HEK293 (cell line): ENCODE data around the gene CFI.

Source experiments
- CTCF ChIA-PET: fragments of 350-600 bp; formaldehyde crosslinking; extraction: SDS; loops from one replicate; lab custom pipeline; 2021; ENCODE audit warnings: antibody characterized with exemption; lab: Yijun Ruan, JAX
- POLR2A ChIA-PET: fragments of 300-600 bp; formaldehyde crosslinking; extraction: SDS; loops from one replicate; lab custom pipeline; 2020; ENCODE audit warnings: antibody characterized with exemption, inconsistent platforms; lab: Yijun Ruan, JAX
- H3K27ac ChIP-seq: fragments of 200-500 bp; sonication (Bioruptor generic); 2 replicates; pipeline ENCODE4 v1.5.1; 2014; ENCODE audit warnings: low read depth, low read length, control low read depth, inconsistent platforms; ENCODE audit errors: extremely low read depth
- H3K36me3 ChIP-seq, 2 experiments: fragments of 200-500 bp in 1 of 2; sonication (Bioruptor generic) in 1 of 2; 1 replicate in 1 of 2; 2 replicates in 1 of 2; pipeline ENCODE4 v1.5.1; 2014 to 2017; ENCODE audit warnings: inconsistent platforms in 2 of 2, low read length in 2 of 2; ENCODE audit not compliant: control insufficient read depth in 2 of 2, insufficient read depth in 1 of 2
- H3K4me1 ChIP-seq: fragments of 200-500 bp; sonication (Bioruptor generic); 2 replicates; pipeline ENCODE4 v1.5.1; 2014; ENCODE audit warnings: mild to moderate bottlenecking, low read length, inconsistent platforms; ENCODE audit not compliant: control insufficient read depth, insufficient read depth
- H3K4me3 ChIP-seq: 2 replicates; pipeline ENCODE4 v1.5.1; 2011; ENCODE audit warnings: low read depth, mild to moderate bottlenecking, control low read depth, low read length, moderate library complexity
- H3K9me3 ChIP-seq: fragments of 200-500 bp; sonication (Bioruptor generic); 2 replicates; pipeline ENCODE4 v1.5.1; 2014; ENCODE audit warnings: low read depth, low read length, inconsistent platforms; ENCODE audit not compliant: control insufficient read depth, insufficient read depth
- BCL11B ChIP-seq: fragments of 450-650 bp; formaldehyde crosslinking; IDR thresholded peaks from 2 replicates; pipeline ENCODE4 v1.5.1; 2016; ENCODE audit warnings: low read depth, missing biosample characterization, missing genetic modification characterization
- GLI4 ChIP-seq: fragments of 450-650 bp; formaldehyde crosslinking; IDR thresholded peaks from 2 replicates; pipeline ENCODE4 v1.5.1; 2016; ENCODE audit warnings: missing biosample characterization, missing genetic modification characterization
- INSM2 ChIP-seq: fragments of 450-650 bp; formaldehyde crosslinking; IDR thresholded peaks from 2 replicates; pipeline ENCODE4 v1.5.1; 2016; ENCODE audit warnings: missing biosample characterization, missing genetic modification characterization
- KLF10 ChIP-seq: fragments of 450-650 bp; IDR thresholded peaks from 2 replicates; pipeline ENCODE4 v1.5.1; 2018; ENCODE audit warnings: missing biosample characterization, mild to moderate bottlenecking, missing genetic modification characterization
- MEIS1 ChIP-seq: sonication (generic); formaldehyde crosslinking; IDR thresholded peaks from 2 replicates; pipeline ENCODE4 v1.8.1; 2022; ENCODE audit warnings: missing genetic modification reagents, mild to moderate bottlenecking, borderline replicate concordance
- SP7 ChIP-seq: fragments of 450-650 bp; formaldehyde crosslinking; IDR thresholded peaks from 2 replicates; pipeline ENCODE4 v1.5.1; 2016; ENCODE audit warnings: missing biosample characterization, missing genetic modification characterization
- YY2 ChIP-seq: fragments of 450-650 bp; formaldehyde crosslinking; IDR thresholded peaks from 2 replicates; pipeline ENCODE4 v1.5.1; 2016; ENCODE audit warnings: missing biosample characterization, missing genetic modification characterization
- ZEB2 ChIP-seq: fragments of 450-650 bp; formaldehyde crosslinking; IDR thresholded peaks from 2 replicates; pipeline ENCODE4 v1.5.1; 2016; ENCODE audit warnings: missing biosample characterization, missing genetic modification characterization
- ZFP3 ChIP-seq: fragments of 450-650 bp; formaldehyde crosslinking; IDR thresholded peaks from 2 replicates; pipeline ENCODE4 v1.5.1; 2016; ENCODE audit warnings: low read depth, missing biosample characterization, missing genetic modification characterization
- ZFP37 ChIP-seq: fragments of 450-650 bp; formaldehyde crosslinking; IDR thresholded peaks from 2 replicates; pipeline ENCODE4 v1.5.1; 2016; ENCODE audit warnings: missing biosample characterization, missing genetic modification characterization
- ZNF2 ChIP-seq: fragments of 450-650 bp; formaldehyde crosslinking; IDR thresholded peaks from 2 replicates; pipeline ENCODE4 v1.5.1; 2016; ENCODE audit warnings: missing biosample characterization, missing genetic modification characterization
- ZNF202 ChIP-seq: fragments of 450-650 bp; formaldehyde crosslinking; IDR thresholded peaks from 2 replicates; pipeline ENCODE4 v1.5.1; 2016; ENCODE audit warnings: missing biosample characterization, missing genetic modification characterization, borderline replicate concordance
- ZNF211 ChIP-seq: fragments of 450-650 bp; formaldehyde crosslinking; IDR thresholded peaks from 2 replicates; pipeline ENCODE4 v1.5.1; 2016; ENCODE audit warnings: low read depth, missing biosample characterization, missing genetic modification characterization
- ZNF23 ChIP-seq: fragments of 450-650 bp; formaldehyde crosslinking; IDR thresholded peaks from 2 replicates; pipeline ENCODE4 v1.5.1; 2016; ENCODE audit warnings: missing biosample characterization, missing genetic modification characterization, borderline replicate concordance
- ZNF621 ChIP-seq: fragments of 450-650 bp; formaldehyde crosslinking; IDR thresholded peaks from 2 replicates; pipeline ENCODE4 v1.5.1; 2017; ENCODE audit warnings: missing biosample characterization, missing genetic modification characterization
- ZNF654 ChIP-seq: fragments of 450-650 bp; formaldehyde crosslinking; IDR thresholded peaks from 2 replicates; pipeline ENCODE4 v1.5.1; 2016; ENCODE audit warnings: low read depth, missing biosample characterization, missing genetic modification characterization
- ZSCAN16 ChIP-seq: fragments of 450-650 bp; formaldehyde crosslinking; IDR thresholded peaks from 2 replicates; pipeline ENCODE4 v1.5.1; 2016; ENCODE audit warnings: missing biosample characterization, missing genetic modification characterization
- ZSCAN18 ChIP-seq: fragments of 450-650 bp; formaldehyde crosslinking; IDR thresholded peaks from 2 replicates; pipeline ENCODE4 v1.5.1; 2016; ENCODE audit warnings: missing biosample characterization, missing genetic modification characterization
- TF ChIP-seq, protein P1 (sequence below): fragments of 450-650 bp; formaldehyde crosslinking; IDR thresholded peaks from 2 replicates; pipeline ENCODE4 v1.5.1; 2016; ENCODE audit warnings: missing biosample characterization, missing genetic modification characterization

The CFI gene

DNA sequence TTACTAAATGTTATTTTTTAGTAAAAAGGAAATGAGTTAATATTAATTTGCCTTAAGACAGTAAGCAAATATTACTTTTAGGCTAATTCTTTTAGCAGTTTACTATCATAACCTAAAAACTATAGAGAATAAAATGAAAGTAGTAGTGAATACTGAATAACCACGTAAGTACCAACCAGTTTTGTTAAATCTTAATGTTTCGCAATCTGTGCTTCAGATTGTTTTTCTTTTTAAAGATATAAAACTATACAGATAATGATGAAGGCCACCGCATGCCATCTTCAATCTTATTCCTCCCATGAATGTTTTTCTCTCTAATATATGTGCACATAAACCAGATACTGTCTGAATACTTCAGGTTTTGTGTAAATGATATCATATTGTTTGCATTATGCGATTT, 32.0 kb upstream of the CFI start (continued):
- TF ChIP-seq, protein P1, sequence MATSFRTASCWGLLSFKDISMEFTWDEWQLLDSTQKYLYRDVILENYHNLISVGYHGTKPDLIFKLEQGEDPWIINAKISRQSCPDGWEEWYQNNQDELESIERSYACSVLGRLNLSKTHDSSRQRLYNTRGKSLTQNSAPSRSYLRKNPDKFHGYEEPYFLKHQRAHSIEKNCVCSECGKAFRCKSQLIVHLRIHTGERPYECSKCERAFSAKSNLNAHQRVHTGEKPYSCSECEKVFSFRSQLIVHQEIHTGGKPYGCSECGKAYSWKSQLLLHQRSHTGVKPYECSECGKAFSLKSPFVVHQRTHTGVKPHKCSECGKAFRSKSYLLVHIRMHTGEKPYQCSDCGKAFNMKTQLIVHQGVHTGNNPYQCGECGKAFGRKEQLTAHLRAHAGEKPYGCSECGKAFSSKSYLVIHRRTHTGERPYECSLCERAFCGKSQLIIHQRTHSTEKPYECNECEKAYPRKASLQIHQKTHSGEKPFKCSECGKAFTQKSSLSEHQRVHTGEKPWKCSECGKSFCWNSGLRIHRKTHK = no peak
- no peak for TF ChIP-seq YY2 (tag by site-specific recombination)
- TF ChIP-seq ZFP3 = no peak
- no peak for TF ChIP-seq ZNF23 (tag by site-specific recombination)
- TF ChIP-seq KLF10 (tag by site-specific recombination) = no peak
- no peak for TF ChIP-seq ZSCAN18 (tag by site-specific recombination)

GRCh38 chr4:109827672-109828071, 25.9 kb upstream of the CFI start, which contains the start of gene RRH:
RRH (plus strand) TSS chr4:109827972; CDS start chr4:109828028, 56 bp downstream.
- no peaks in the 10 kb centered on the region for H3K4me1 ChIP-seq
- H3K36me3 ChIP-seq = peaks cover 11 to 23% of the 10 kb centered on the region in 2 experiments; a peak in 2 of 3 replicates

DNA sequence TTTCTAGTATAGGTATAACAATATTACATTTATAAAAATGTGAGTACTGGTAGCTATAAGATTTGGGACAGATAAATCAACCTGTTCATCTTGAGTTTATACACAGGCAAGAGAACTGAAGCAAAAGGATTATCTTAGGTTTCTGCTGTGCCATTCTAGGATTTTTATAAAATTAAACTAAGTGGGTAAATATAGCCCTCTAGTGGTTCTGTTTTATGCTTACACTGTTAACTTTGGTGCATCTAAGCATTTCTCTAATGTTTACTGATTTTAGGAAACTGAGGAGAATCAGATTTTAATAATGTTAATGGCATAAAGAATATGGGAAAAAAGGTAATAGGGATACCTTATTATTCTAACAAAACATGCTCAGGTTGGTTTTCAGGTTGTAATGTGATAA, 24.9 kb upstream of the CFI start:
- TF ChIP-seq ZNF654 (tag by site-specific recombination) (peak; percentile 55), ZNF202 (tag by site-specific recombination) (no peak), ZNF621 (tag by site-specific recombination) (no peak), ZFP37 (tag by site-specific recombination) (peak; percentile 60; the same call in 1 of the 2 replicates)
- TF ChIP-seq, all 188 proteins: peak for 2
- ChIA-PET POLR2A (no interaction called here), CTCF (interaction anchor here (0.8 to 1.7 kb wide), 8 partner anchors 10 to 407 kb away, joined by 3 to 7 read pairs (median 4); partner anchors contain the start of gene GAR1)
- no peaks in the 10 kb centered on the region for H3K9me3 ChIP-seq
- H3K36me3 ChIP-seq = peaks cover 18 to 31% of the 10 kb centered on the region in 2 experiments; a peak in 2 of 3 replicates
- no peaks in the 10 kb centered on the region for H3K4me1 ChIP-seq
- no peak overlapping the region for H3K4me3 ChIP-seq
- H3K27ac ChIP-seq = no peak overlapping the region

More at GRCh38 chr4:109827672-109828071, 25.9 kb upstream of the CFI start, which contains the start of gene RRH:
- TF ChIP-seq ZNF2 (tag by site-specific recombination) = no peak
- Histone ChIP-seq H3K9me3 (no peaks in the 10 kb centered on the region), H3K27ac (no peak within 1 kb of the TSS), H3K4me3 (no peak within 1 kb of the TSS)
- POLR2A ChIA-PET = no interaction called here
- CTCF ChIA-PET = interaction anchor here (0.6 to 1.7 kb wide), 4 partner anchors 12 to 124 kb away, joined by 3 to 7 read pairs (median 4); partner anchors contain the start of gene GAR1

DNA sequence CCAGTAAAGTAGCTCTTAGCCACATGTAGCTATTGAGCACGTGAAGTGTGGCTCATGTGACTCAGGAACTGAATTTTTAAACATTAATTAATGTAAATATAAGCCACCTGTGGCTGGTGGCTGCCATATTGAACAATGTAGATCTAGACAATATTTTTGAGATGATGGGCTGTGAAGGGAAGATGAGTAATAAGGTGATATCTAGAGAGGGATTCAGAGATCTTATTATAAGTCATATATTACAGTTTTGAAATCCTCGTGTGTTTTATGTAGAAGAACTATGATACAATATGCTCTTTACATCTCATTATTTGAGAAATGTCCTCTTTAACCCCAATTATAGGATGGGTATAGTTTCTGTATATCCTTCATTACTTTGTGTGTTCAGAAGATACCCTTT, 19.4 kb upstream of the CFI start:
- H3K9me3 ChIP-seq = no peaks in the 10 kb centered on the region
- POLR2A ChIA-PET = no interaction called here
- no peak for TF ChIP-seq ZNF211 (tag by site-specific recombination)
- TF ChIP-seq GLI4 = no peak
- TF ChIP-seq BCL11B (tag by site-specific recombination) = no peak
- TF ChIP-seq INSM2 (tag by site-specific recombination) = no peak
- TF ChIP-seq MEIS1 (CRISPR knock-in tag) = no peak
- no peak for TF ChIP-seq ZSCAN16 (tag by site-specific recombination)
- TF ChIP-seq SP7 = no peak
- no peak for TF ChIP-seq ZEB2
- CTCF ChIA-PET = no interaction called here
- H3K27ac ChIP-seq = no peak overlapping the region
- no peak overlapping the region for H3K4me3 ChIP-seq
- H3K36me3 ChIP-seq = peaks cover 31 to 73% of the 10 kb centered on the region in 2 experiments
- no peaks in the 10 kb centered on the region for H3K4me1 ChIP-seq
